ENCODE data around the gene VSIR.

VSIR gene

GRCh38 chr10:71747039-71747531, 26.2 kb downstream of the VSIR start:
- no peak for DNase-seq (ENCODE audit: low read depth, low spot score)

GRCh38 chr10:71746344-71747037, 26.8 kb downstream of the VSIR start:
- no peak for DNase-seq (ENCODE audit: low read depth, low spot score)

GRCh38 chr10:71745664-71746250, 27.6 kb downstream of the VSIR start:
- no peak for DNase-seq (ENCODE audit: low read depth, low spot score)

GRCh38 chr10:71744897-71745663, 28.2 kb downstream of the VSIR start:
- DNase-seq (ENCODE audit: low read depth, low spot score): no peak

- DNase-seq (ENCODE audit: low read depth, low spot score): no peak
These were observed 29.5 kb downstream of the VSIR start for GRCh38 chr10:71743866-71744265.

GRCh38 chr10:71743089-71743838, 30.1 kb downstream of the VSIR start:
- no peak for DNase-seq (ENCODE audit: low read depth, low spot score)

- no peak for DNase-seq (ENCODE audit: low read depth, low spot score)
These were observed 30.8 kb downstream of the VSIR start for GRCh38 chr10:71742301-71743088.

GRCh38 chr10:71741671-71742070, 31.6 kb downstream of the VSIR start:
- no peak for DNase-seq (ENCODE audit: low read depth, low spot score)

- DNase-seq (ENCODE audit: low read depth, low spot score): no peak
These were observed 32.3 kb downstream of the VSIR start for GRCh38 chr10:71741029-71741428.

- peak; percentile 68 for DNase-seq (ENCODE audit: low read depth, low spot score)
These were observed 33.2 kb downstream of the VSIR start for GRCh38 chr10:71740069-71740653.

- no peak for DNase-seq (ENCODE audit: low read depth, low spot score)
These were observed 33.9 kb downstream of the VSIR start for GRCh38 chr10:71739358-71739900.

- no peak for DNase-seq (ENCODE audit: low read depth, low spot score)
These were observed 35.5 kb downstream of the VSIR start for GRCh38 chr10:71737834-71738197.

- no peak for DNase-seq (ENCODE audit: low read depth, low spot score)
These were observed 36.1 kb downstream of the VSIR start for GRCh38 chr10:71737001-71737833.

GRCh38 chr10:71736570-71736952, 36.8 kb downstream of the VSIR start:
- DNase-seq (ENCODE audit: low read depth, low spot score): no peak

- DNase-seq (ENCODE audit: low read depth, low spot score): no peak
These were observed 37.4 kb downstream of the VSIR start for GRCh38 chr10:71735709-71736569.

- DNase-seq (ENCODE audit: low read depth, low spot score): no peak
These were observed 38.5 kb downstream of the VSIR start for GRCh38 chr10:71734797-71735196.

- no peak for DNase-seq (ENCODE audit: low read depth, low spot score)
These were observed 41.5 kb downstream of the VSIR start for GRCh38 chr10:71731791-71732190.

GRCh38 chr10:71729161-71729636, 44.1 kb downstream of the VSIR start:
- peak; percentile 19 for DNase-seq (ENCODE audit: low read depth, low spot score)
